Measurements from ENCODE around the gene NTSR1. TPM values are rescaled to one million over a fixed set of nuclear protein-coding genes. Genes with fewer than 3 reads are reported as not detected.

Gene NTSR1
- total RNA-seq, 5 donors from 2014 or later (not counting 1 experiment from before 2014, with no cell fraction given): 0.33 to 0.63 (median 0.53) TPM; not detected in 2

DNA sequence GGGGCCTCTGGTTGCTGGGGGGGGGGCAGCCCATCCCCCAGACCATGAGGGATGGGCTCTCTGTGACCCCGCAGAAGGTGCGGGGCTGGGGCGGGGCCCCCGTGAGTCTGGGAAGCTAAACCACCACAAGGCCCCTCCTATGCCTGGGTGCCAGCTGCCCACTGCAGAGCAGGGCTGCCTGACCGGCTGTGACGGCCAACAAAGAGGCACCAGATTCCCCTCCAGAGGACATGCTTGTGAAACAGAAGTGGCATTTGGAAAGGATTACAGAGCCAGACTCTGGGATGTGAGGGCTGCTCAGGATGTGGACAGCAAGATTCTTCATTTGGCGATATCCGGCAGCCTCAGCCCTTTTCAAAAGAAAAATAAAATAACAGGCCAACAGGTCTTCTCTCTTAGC lies 16.5 kb upstream of the NTSR1 start:
- Mint-ChIP-seq H3K27ac (no peak overlapping the region), H3K27me3 (peaks cover 3 to 7% of the 10 kb centered on the region in 2 donors), H3K4me3 (no peak overlapping the region), H3K9me3 (no peaks in the 10 kb centered on the region), H3K36me3 (no peaks in the 10 kb centered on the region), H3K4me1 (peaks cover 0 to 2% (median 2%) of the 10 kb centered on the region in 3 donors)
- DNase-seq (no peak), ATAC-seq (replicated peaks in 1 of 4) (no peak)
- CTCF ChIA-PET: no interaction called here
- peaks cover 2 to 10% of the 10 kb centered on the region in 2 experiments for H3K4me1 ChIP-seq (ENCODE audit: control insufficient read depth in 1 of 2, extremely low read depth in 1 of 2, insufficient read depth in 2 of 2, low read length in 2 of 2)
- POLR2A ChIA-PET: no interaction called here
- WGBS (ENCODE audit: insufficient coverage): 76% methylated on average over 5 of the region's 8 CpGs
- H3K36me3 ChIP-seq (ENCODE audit: control insufficient read depth in 2 of 2, extremely low read depth in 1 of 2, insufficient read depth in 1 of 2, low read length in 1 of 2): no peaks in the 10 kb centered on the region
- no peak overlapping the region for H3K4me3 ChIP-seq (ENCODE audit: control insufficient read depth in 1 of 2, extremely low read depth in 1 of 2, low read length in 1 of 2)
- H3K27ac ChIP-seq (ENCODE audit: low read length): no peak overlapping the region
- H3K9me3 ChIP-seq: no peaks in the 10 kb centered on the region
- peaks cover 0 to 56% of the 10 kb centered on the region in 2 experiments for H3K27me3 ChIP-seq (replicated peaks in 1 of 2; ENCODE audit: control insufficient read depth in 2 of 2, extremely low read depth in 1 of 2, insufficient read depth in 2 of 2, low read length in 1 of 2)

DNA sequence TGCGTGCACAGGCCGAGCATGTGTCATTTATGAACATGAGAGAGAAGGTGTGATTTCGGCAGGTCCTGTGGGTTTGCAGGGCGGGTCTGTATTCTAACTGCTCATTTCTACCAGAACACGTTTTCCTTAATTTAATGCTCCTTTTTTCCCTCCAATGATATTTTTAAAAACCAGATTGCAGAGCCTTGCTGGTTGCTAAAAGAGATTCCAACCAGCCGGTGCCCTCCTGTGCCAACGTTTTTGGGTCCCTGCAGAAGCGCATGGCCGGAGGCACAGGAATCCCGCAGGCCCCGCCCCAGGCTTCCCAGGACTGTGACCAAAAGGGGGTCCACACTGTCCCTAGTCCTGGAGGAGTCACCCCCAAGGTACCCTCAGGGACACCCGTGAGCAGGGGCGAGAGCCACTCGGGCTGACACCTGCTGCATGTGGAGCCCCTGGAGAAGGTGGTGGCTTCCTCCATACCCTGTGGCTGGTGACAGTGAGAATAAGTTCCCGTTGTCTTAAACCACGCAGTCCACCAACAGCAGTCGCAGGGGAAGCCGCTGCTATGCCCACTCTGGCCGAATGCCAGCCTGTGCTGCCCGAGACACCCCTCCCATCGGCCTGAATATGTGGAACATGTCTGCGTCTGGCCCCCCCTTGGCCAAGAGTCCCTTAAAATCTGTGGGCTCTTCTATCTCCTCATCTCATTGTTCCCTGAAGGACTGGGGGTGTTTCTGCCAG lies 15.7 kb upstream of the NTSR1 start:
- ATAC-seq (replicated peaks in 1 of 4) (no peak), DNase-seq (no peak)
- 51% methylated on average over 17 of the region's 22 CpGs for WGBS (ENCODE audit: insufficient coverage)
- Mint-ChIP-seq H3K4me3 (no peak overlapping the region), H3K36me3 (no peaks in the 10 kb centered on the region), H3K9me3 (no peaks in the 10 kb centered on the region), H3K27ac (no peak overlapping the region), H3K4me1 (peaks cover 0 to 2% (median 2%) of the 10 kb centered on the region in 3 donors), H3K27me3 (peaks cover 3 to 7% of the 10 kb centered on the region in 2 donors)
- Histone ChIP-seq H3K9me3 (no peaks in the 10 kb centered on the region), H3K4me1 (ENCODE audit: control insufficient read depth in 1 of 2, extremely low read depth in 1 of 2, insufficient read depth in 2 of 2, low read length in 2 of 2) (peaks cover 2 to 13% of the 10 kb centered on the region in 2 experiments), H3K27me3 (replicated peaks in 1 of 2; ENCODE audit: control insufficient read depth in 2 of 2, extremely low read depth in 1 of 2, insufficient read depth in 2 of 2, low read length in 1 of 2) (peaks cover 0 to 49% of the 10 kb centered on the region in 2 experiments), H3K36me3 (ENCODE audit: control insufficient read depth in 2 of 2, extremely low read depth in 1 of 2, insufficient read depth in 1 of 2, low read length in 1 of 2) (no peaks in the 10 kb centered on the region), H3K27ac (ENCODE audit: low read length) (no peak overlapping the region), H3K4me3 (ENCODE audit: control insufficient read depth in 1 of 2, extremely low read depth in 1 of 2, low read length in 1 of 2) (no peak overlapping the region)
- CTCF ChIA-PET: no interaction called here
- POLR2A ChIA-PET: no interaction called here

DNA sequence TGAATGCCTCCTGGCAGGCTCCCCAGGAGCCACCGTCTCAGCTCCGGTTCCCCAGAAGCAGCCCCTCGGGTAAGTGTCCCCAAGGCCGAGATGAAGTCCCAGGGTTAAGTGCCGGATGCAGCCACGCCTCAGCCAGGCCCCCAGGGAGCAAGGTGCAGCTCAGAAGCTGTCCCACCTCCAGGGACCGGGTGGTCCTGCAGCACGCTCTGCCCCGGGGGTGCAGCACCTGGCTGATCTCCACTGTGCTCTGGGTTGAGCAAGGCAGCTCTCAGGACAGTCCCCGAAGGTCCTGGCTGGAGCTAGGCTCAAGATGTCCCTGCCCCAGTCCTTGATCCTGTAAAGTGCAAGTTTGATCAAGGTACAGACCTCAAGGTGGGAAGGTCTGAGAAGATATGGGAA lies 15.1 kb upstream of the NTSR1 start:
- POLR2A ChIA-PET: no interaction called here
- CTCF ChIA-PET: interaction anchor here in 1 of 2 donors (0.6 kb wide), 1 partner anchor 95 kb away, joined by 3 read pairs; no protein-coding TSS in a partner anchor
- H3K36me3 Mint-ChIP-seq: no peaks in the 10 kb centered on the region

DNA sequence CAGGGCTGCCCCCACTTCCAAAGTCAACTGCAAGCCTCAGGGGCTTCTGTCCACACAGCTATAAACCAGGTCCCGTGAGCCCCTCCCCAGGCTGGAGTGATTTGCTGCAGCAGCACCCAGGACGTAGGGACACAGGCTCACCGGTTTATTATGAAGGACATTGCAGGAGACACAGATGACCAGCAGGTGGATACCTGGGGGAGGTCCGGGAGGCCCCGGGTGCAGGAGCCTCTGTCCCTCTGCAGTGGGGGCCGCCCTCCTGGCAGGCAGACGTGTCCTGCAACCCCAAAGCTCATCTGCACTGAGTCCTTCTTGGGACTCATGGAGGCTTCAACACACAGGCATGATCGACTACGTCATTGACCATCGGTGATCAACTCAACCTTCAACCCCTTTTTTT lies 14.5 kb upstream of the NTSR1 start:
- Histone ChIP-seq H3K27me3 (replicated peaks in 1 of 2; ENCODE audit: control insufficient read depth in 2 of 2, extremely low read depth in 1 of 2, insufficient read depth in 2 of 2, low read length in 1 of 2) (peaks cover 0 to 45% of the 10 kb centered on the region in 2 experiments), H3K9me3 (no peaks in the 10 kb centered on the region), H3K27ac (ENCODE audit: low read length) (no peak overlapping the region), H3K4me3 (ENCODE audit: control insufficient read depth in 1 of 2, extremely low read depth in 1 of 2, low read length in 1 of 2) (no peak overlapping the region), H3K36me3 (ENCODE audit: control insufficient read depth in 2 of 2, extremely low read depth in 1 of 2, insufficient read depth in 1 of 2, low read length in 1 of 2) (no peaks in the 10 kb centered on the region), H3K4me1 (ENCODE audit: control insufficient read depth in 1 of 2, extremely low read depth in 1 of 2, insufficient read depth in 2 of 2, low read length in 2 of 2) (peaks cover 2 to 13% of the 10 kb centered on the region in 2 experiments)
- 90% methylated on average over 9 of the region's 10 CpGs for WGBS (ENCODE audit: insufficient coverage)
- Mint-ChIP-seq H3K4me1 (peaks cover 0 to 2% (median 2%) of the 10 kb centered on the region in 3 donors), H3K36me3 (no peaks in the 10 kb centered on the region), H3K27ac (no peak overlapping the region), H3K9me3 (no peaks in the 10 kb centered on the region), H3K27me3 (peaks cover 3 to 7% of the 10 kb centered on the region in 2 donors), H3K4me3 (no peak overlapping the region)
- POLR2A ChIA-PET: no interaction called here
- no peak for ATAC-seq (replicated peaks in 1 of 4)
- DNase-seq: no peak
- CTCF ChIA-PET: no interaction called here

More for the DNA sequence above, 15.1 kb upstream of the NTSR1 start:
- Histone ChIP-seq H3K9me3 (no peaks in the 10 kb centered on the region), H3K4me1 (ENCODE audit: control insufficient read depth in 1 of 2, extremely low read depth in 1 of 2, insufficient read depth in 2 of 2, low read length in 2 of 2) (peaks cover 2 to 13% of the 10 kb centered on the region in 2 experiments), H3K4me3 (ENCODE audit: control insufficient read depth in 1 of 2, extremely low read depth in 1 of 2, low read length in 1 of 2) (no peak overlapping the region), H3K36me3 (ENCODE audit: control insufficient read depth in 2 of 2, extremely low read depth in 1 of 2, insufficient read depth in 1 of 2, low read length in 1 of 2) (no peaks in the 10 kb centered on the region), H3K27ac (ENCODE audit: low read length) (no peak overlapping the region), H3K27me3 (replicated peaks in 1 of 2; ENCODE audit: control insufficient read depth in 2 of 2, extremely low read depth in 1 of 2, insufficient read depth in 2 of 2, low read length in 1 of 2) (peaks cover 0 to 45% of the 10 kb centered on the region in 2 experiments)
- Mint-ChIP-seq H3K4me3 (no peak overlapping the region), H3K4me1 (peaks cover 0 to 2% (median 2%) of the 10 kb centered on the region in 3 donors), H3K27me3 (peaks cover 3 to 7% of the 10 kb centered on the region in 2 donors), H3K9me3 (no peaks in the 10 kb centered on the region), H3K27ac (no peak overlapping the region)
- WGBS (ENCODE audit: insufficient coverage): 76% methylated on average over 10 of the region's 10 CpGs
- ATAC-seq (replicated peaks in 1 of 4) (no peak), DNase-seq (no peak)

DNA sequence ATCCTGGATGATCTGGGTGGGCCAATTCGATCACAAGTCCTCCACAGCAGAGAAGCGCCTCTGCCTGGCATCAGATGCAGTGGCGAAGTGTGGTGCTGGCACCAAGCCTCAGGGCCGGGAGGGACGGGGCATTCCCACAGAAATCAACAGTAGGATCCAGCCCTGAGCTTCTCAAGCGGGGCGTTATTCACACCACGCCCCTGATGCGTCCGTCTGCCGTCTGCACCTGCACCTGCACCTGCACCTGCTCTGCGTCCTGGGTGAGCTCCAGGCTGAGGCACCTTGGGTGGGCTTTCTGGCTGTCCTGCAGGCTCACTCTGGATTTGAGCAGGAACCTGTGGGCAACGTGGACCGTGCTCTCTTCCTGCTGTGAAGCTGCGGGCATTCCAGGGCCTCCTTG lies 13.8 kb upstream of the NTSR1 start:
- Histone ChIP-seq H3K4me1 (ENCODE audit: control insufficient read depth in 1 of 2, extremely low read depth in 1 of 2, insufficient read depth in 2 of 2, low read length in 2 of 2) (peaks cover 2 to 13% of the 10 kb centered on the region in 2 experiments), H3K9me3 (no peaks in the 10 kb centered on the region), H3K4me3 (ENCODE audit: control insufficient read depth in 1 of 2, extremely low read depth in 1 of 2, low read length in 1 of 2) (no peak overlapping the region), H3K27ac (ENCODE audit: low read length) (no peak overlapping the region), H3K36me3 (ENCODE audit: control insufficient read depth in 2 of 2, extremely low read depth in 1 of 2, insufficient read depth in 1 of 2, low read length in 1 of 2) (no peaks in the 10 kb centered on the region), H3K27me3 (replicated peaks in 1 of 2; ENCODE audit: control insufficient read depth in 2 of 2, extremely low read depth in 1 of 2, insufficient read depth in 2 of 2, low read length in 1 of 2) (peaks cover 0 to 37% of the 10 kb centered on the region in 2 experiments)
- Mint-ChIP-seq H3K4me1 (peaks cover 0 to 2% (median 2%) of the 10 kb centered on the region in 3 donors), H3K27me3 (peaks cover 3 to 7% of the 10 kb centered on the region in 2 donors), H3K4me3 (no peak overlapping the region), H3K9me3 (no peaks in the 10 kb centered on the region), H3K36me3 (no peaks in the 10 kb centered on the region), H3K27ac (no peak overlapping the region)
- ATAC-seq (replicated peaks in 1 of 4) (no peak), DNase-seq (no peak)
- 77% methylated on average over 15 of the region's 15 CpGs for WGBS (ENCODE audit: insufficient coverage)
- POLR2A ChIA-PET: no interaction called here
- CTCF ChIA-PET: no interaction called here

DNA sequence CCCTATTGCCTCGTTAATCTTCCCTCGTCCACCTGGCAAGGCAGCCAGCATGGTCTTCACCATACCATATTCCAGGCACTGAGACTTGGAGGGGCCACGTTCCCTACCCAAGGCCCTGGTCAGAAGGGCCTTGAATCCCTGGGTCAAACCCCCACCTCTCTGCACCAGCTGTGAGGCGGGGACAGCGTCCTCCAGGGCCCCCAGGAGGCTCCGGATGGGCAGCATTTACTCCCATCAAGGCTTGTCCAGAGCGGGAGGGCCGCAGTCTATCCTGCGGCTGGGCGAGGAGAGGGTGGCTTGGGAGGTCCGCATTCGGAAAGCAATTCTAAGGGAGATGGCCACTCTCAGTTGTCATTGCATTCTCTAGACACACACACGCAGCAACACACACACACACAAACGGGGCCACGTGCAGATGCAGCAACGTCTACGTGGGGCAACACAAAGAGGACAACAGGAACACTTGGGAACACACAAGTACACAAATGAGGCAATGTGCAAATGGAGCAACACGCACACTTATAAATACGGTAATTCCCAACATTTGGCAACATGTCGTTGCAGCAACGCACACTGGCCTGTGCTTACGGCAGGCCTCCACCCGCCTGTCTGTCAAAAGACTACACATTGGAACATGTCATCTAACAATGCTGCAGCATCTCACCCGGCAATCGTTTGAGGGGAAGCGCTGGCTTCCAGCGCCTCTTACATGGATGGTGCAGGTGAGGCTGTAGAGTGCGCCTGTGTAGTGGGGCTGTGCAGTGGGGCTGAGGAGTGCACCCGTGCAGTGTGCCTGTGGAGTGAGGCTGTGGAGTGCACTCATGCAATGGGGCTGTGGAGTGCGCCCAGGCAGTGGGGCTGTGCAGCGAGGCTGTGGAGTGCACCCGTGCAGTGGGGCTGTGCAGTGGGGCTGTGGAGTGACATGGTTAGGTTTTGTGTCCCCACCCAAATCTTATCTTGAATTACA lies 12.9 kb upstream of the NTSR1 start:
- Histone ChIP-seq H3K4me3 (ENCODE audit: control insufficient read depth in 1 of 2, extremely low read depth in 1 of 2, low read length in 1 of 2) (no peak overlapping the region), H3K27me3 (replicated peaks in 1 of 2; ENCODE audit: control insufficient read depth in 2 of 2, extremely low read depth in 1 of 2, insufficient read depth in 2 of 2, low read length in 1 of 2) (peaks cover 0 to 30% of the 10 kb centered on the region in 2 experiments), H3K36me3 (ENCODE audit: control insufficient read depth in 2 of 2, extremely low read depth in 1 of 2, insufficient read depth in 1 of 2, low read length in 1 of 2) (no peaks in the 10 kb centered on the region), H3K4me1 (ENCODE audit: control insufficient read depth in 1 of 2, extremely low read depth in 1 of 2, insufficient read depth in 2 of 2, low read length in 2 of 2) (peaks cover 2 to 13% of the 10 kb centered on the region in 2 experiments), H3K9me3 (no peaks in the 10 kb centered on the region), H3K27ac (ENCODE audit: low read length) (no peak overlapping the region)
- Mint-ChIP-seq H3K9me3 (no peaks in the 10 kb centered on the region), H3K4me1 (peaks cover 0 to 2% (median 2%) of the 10 kb centered on the region in 3 donors), H3K27ac (no peak overlapping the region), H3K27me3 (peaks cover 0 to 7% of the 10 kb centered on the region in 2 donors), H3K4me3 (no peak overlapping the region), H3K36me3 (no peaks in the 10 kb centered on the region)
- ATAC-seq (replicated peaks in 1 of 4) (no peak), DNase-seq (no peak)
- CTCF ChIA-PET: no interaction called here
- POLR2A ChIA-PET: no interaction called here
- WGBS (ENCODE audit: insufficient coverage): 85% methylated on average over 29 of the region's 32 CpGs
